Gastroesophageal sphincter (tissue), 2 donors: ENCODE measurements around the gene ATP6V0B.

Experiments
- EP300 ChIP-seq: sonication (generic); formaldehyde crosslinking; IDR thresholded peaks from one replicate; pipeline ENCODE4 v1.6.1; 2017; ENCODE audit warnings: antibody characterized with exemption, mild to moderate bottlenecking
- POLR2A ChIP-seq, 2 donors: fragments of 450-650 bp; IDR thresholded peaks; one replicate each; pipeline ENCODE4 v1.6.1; 2017; ENCODE audit warnings: antibody characterized with exemption in 2 of 2, mild to moderate bottlenecking in 2 of 2, moderate library complexity in 1 of 2

- TF ChIP-seq EP300 = no peak
- TF ChIP-seq POLR2A (IDR thresholded peaks at IDR 0.05) = no peak
Observed at GRCh38 chr1:44027320-44027719, 52.6 kb downstream of the ATP6V0B start.
